Stimulated activated naive CD8-positive, alpha-beta T cell treated with anti-CD3 and anti-CD28 coated beads, Interleukin-15, amount 100 ng/mL, for 72 hours (primary cell): ENCODE data around the gene NEK5.

Experiments
- ATAC-seq: fragments of 150-1000 bp; cut with Tn5 transposase; 2 replicates; pipeline ENCODE4 v1.10.0; 2021; ENCODE audit warnings: mild to moderate bottlenecking, moderate library complexity
- DNase-seq, 2 donors: peaks; one replicate each; pipeline ENCODE4 v3.0.0; 2021 to 2022
- H3K27ac Mint-ChIP-seq, 2 donors: one replicate each; pipeline ENCODE4 v1.8.0; 2022; ENCODE audit warnings: mild to moderate bottlenecking in 2 of 2, mixed read lengths in 2 of 2, moderate library complexity in 2 of 2
- H3K27me3 Mint-ChIP-seq: one replicate; pipeline ENCODE4 v1.8.0; 2022; ENCODE audit warnings: mixed read lengths
- H3K4me1 Mint-ChIP-seq: one replicate; pipeline ENCODE4 v1.8.0; 2022; ENCODE audit warnings: mild to moderate bottlenecking, mixed read lengths
- H3K4me3 Mint-ChIP-seq, 2 donors: one replicate each; pipeline ENCODE4 v1.8.0; 2022; ENCODE audit warnings: mild to moderate bottlenecking in 2 of 2, mixed read lengths in 2 of 2, moderate library complexity in 1 of 2
- H3K9me3 Mint-ChIP-seq, 2 donors: one replicate each; pipeline ENCODE4 v1.8.0; 2022; ENCODE audit warnings: mixed read lengths in 2 of 2

The NEK5 gene

GRCh38 chr13:52159159-52159982, 30.5 kb upstream of the NEK5 start, which contains the start of gene NEK3:
NEK3 (minus strand) TSS chr13:52159597; CDS start chr13:52156191, 3,406 bp downstream.
- peak; percentile 79 for ATAC-seq
- Mint-ChIP-seq H3K27me3 (peaks cover 22% of the 10 kb centered on the region), H3K4me1 (peaks cover 37% of the 10 kb centered on the region), H3K9me3 (no peaks in the 10 kb centered on the region), H3K27ac (peak within 1 kb of the TSS; percentile 14 to 31), H3K4me3 (peak within 1 kb of the TSS; percentile 69 to 79)
- peak; percentile 52 to 58 for DNase-seq

GRCh38 chr13:52158629-52159158, 29.8 kb upstream of the NEK5 start:
- Mint-ChIP-seq H3K4me3 (peak overlapping the region; percentile 69 to 79), H3K9me3 (no peaks in the 10 kb centered on the region), H3K4me1 (peaks cover 37% of the 10 kb centered on the region), H3K27me3 (peaks cover 22% of the 10 kb centered on the region), H3K27ac (peak overlapping the region in 1 of 2 donors; percentile 14)
- DNase-seq (no peak), ATAC-seq (no peak)

- ATAC-seq = no peak
- peaks cover 22% of the 10 kb centered on the region for H3K4me1 Mint-ChIP-seq
- peaks cover 22% of the 10 kb centered on the region for H3K27me3 Mint-ChIP-seq
- H3K27ac Mint-ChIP-seq = no peak overlapping the region
- no peaks in the 10 kb centered on the region for H3K9me3 Mint-ChIP-seq
- no peak overlapping the region for H3K4me3 Mint-ChIP-seq
- no peak for DNase-seq
Measured at GRCh38 chr13:52156724-52157261, 27.9 kb upstream of the NEK5 start.

GRCh38 chr13:52155177-52155576, 26.3 kb upstream of the NEK5 start:
- DNase-seq = no peak
- no peaks in the 10 kb centered on the region for H3K9me3 Mint-ChIP-seq
- H3K27me3 Mint-ChIP-seq = peaks cover 21% of the 10 kb centered on the region
- no peak overlapping the region for H3K4me3 Mint-ChIP-seq
- ATAC-seq = no peak
- H3K4me1 Mint-ChIP-seq = peaks cover 16% of the 10 kb centered on the region
- H3K27ac Mint-ChIP-seq = no peak overlapping the region

GRCh38 chr13:52147225-52147624, 18.4 kb upstream of the NEK5 start:
- no peaks in the 10 kb centered on the region for H3K4me1 Mint-ChIP-seq
- no peak overlapping the region for H3K4me3 Mint-ChIP-seq
- DNase-seq (no peak), ATAC-seq (no peak)
- H3K27ac Mint-ChIP-seq = no peak overlapping the region
- H3K27me3 Mint-ChIP-seq = no peaks in the 10 kb centered on the region
- peaks cover 0 to 4% of the 10 kb centered on the region in 2 donors for H3K9me3 Mint-ChIP-seq

GRCh38 chr13:52141299-52141698, 12.4 kb upstream of the NEK5 start:
- DNase-seq (no peak), ATAC-seq (no peak)
- no peak overlapping the region for H3K4me3 Mint-ChIP-seq

GRCh38 chr13:52137489-52137888, 8.6 kb upstream of the NEK5 start:
- Mint-ChIP-seq H3K4me3 (no peak overlapping the region), H3K27me3 (no peaks in the 10 kb centered on the region), H3K4me1 (no peaks in the 10 kb centered on the region), H3K9me3 (no peaks in the 10 kb centered on the region), H3K27ac (peak overlapping the region in 1 of 2 donors; percentile 27)
- ATAC-seq (no peak), DNase-seq (no peak)

More at GRCh38 chr13:52141299-52141698, 12.4 kb upstream of the NEK5 start:
- Mint-ChIP-seq H3K27ac (no peak overlapping the region), H3K27me3 (no peaks in the 10 kb centered on the region), H3K9me3 (no peaks in the 10 kb centered on the region), H3K4me1 (no peaks in the 10 kb centered on the region)

GRCh38 chr13:52136763-52137162, 7.9 kb upstream of the NEK5 start:
- H3K9me3 Mint-ChIP-seq = no peaks in the 10 kb centered on the region

GRCh38 chr13:52130641-52131040, 1.8 kb upstream of the NEK5 start:
- H3K4me1 Mint-ChIP-seq = peaks cover 11% of the 10 kb centered on the region
- H3K4me3 Mint-ChIP-seq = no peak overlapping the region
- DNase-seq (no peak), ATAC-seq (no peak)
- no peak overlapping the region for H3K27ac Mint-ChIP-seq
- peaks cover 20% of the 10 kb centered on the region for H3K27me3 Mint-ChIP-seq
- H3K9me3 Mint-ChIP-seq = no peaks in the 10 kb centered on the region

More at GRCh38 chr13:52136763-52137162, 7.9 kb upstream of the NEK5 start:
- Mint-ChIP-seq H3K27me3 (no peaks in the 10 kb centered on the region), H3K27ac (no peak overlapping the region), H3K4me1 (no peaks in the 10 kb centered on the region), H3K4me3 (no peak overlapping the region)
- DNase-seq = no peak
- no peak for ATAC-seq

- no peaks in the 10 kb centered on the region for H3K9me3 Mint-ChIP-seq
- H3K4me3 Mint-ChIP-seq = peak overlapping the region; percentile 88 to 90
- ATAC-seq (peak; percentile 65), DNase-seq (peak; percentile 52 to 55)
- H3K27ac Mint-ChIP-seq = no peak overlapping the region
- peaks cover 11% of the 10 kb centered on the region for H3K4me1 Mint-ChIP-seq
- peaks cover 20% of the 10 kb centered on the region for H3K27me3 Mint-ChIP-seq
Measured at GRCh38 chr13:52127783-52128702, 830 bp downstream of the NEK5 start.

- peaks cover 20% of the 10 kb centered on the region for H3K27me3 Mint-ChIP-seq
- DNase-seq (no peak), ATAC-seq (peak; percentile 64)
- H3K27ac Mint-ChIP-seq = no peak overlapping the region
- peaks cover 11% of the 10 kb centered on the region for H3K4me1 Mint-ChIP-seq
- no peaks in the 10 kb centered on the region for H3K9me3 Mint-ChIP-seq
- no peak overlapping the region for H3K4me3 Mint-ChIP-seq
Measured at GRCh38 chr13:52127378-52127777, 1.5 kb downstream of the NEK5 start.

GRCh38 chr13:52125547-52125946, 3.3 kb downstream of the NEK5 start:
- DNase-seq (no peak), ATAC-seq (no peak)
- H3K9me3 Mint-ChIP-seq = no peaks in the 10 kb centered on the region
- no peak overlapping the region for H3K27ac Mint-ChIP-seq
- H3K4me1 Mint-ChIP-seq = peaks cover 11% of the 10 kb centered on the region
- H3K4me3 Mint-ChIP-seq = no peak overlapping the region
- peaks cover 12% of the 10 kb centered on the region for H3K27me3 Mint-ChIP-seq

- no peaks in the 10 kb centered on the region for H3K4me1 Mint-ChIP-seq
- H3K27ac Mint-ChIP-seq = peak overlapping the region in 1 of 2 donors; percentile 48
- no peak for ATAC-seq
- no peak for DNase-seq
- H3K4me3 Mint-ChIP-seq = no peak overlapping the region
- H3K9me3 Mint-ChIP-seq = no peaks in the 10 kb centered on the region
- peaks cover 20% of the 10 kb centered on the region for H3K27me3 Mint-ChIP-seq
Measured at GRCh38 chr13:52118595-52118994, 10.3 kb downstream of the NEK5 start.

- no peaks in the 10 kb centered on the region for H3K4me1 Mint-ChIP-seq
- peaks cover 22% of the 10 kb centered on the region for H3K27me3 Mint-ChIP-seq
- DNase-seq = no peak
- no peaks in the 10 kb centered on the region for H3K9me3 Mint-ChIP-seq
- no peak for ATAC-seq
- H3K4me3 Mint-ChIP-seq = no peak overlapping the region
- no peak overlapping the region for H3K27ac Mint-ChIP-seq
Measured at GRCh38 chr13:52118095-52118494, 10.8 kb downstream of the NEK5 start.

- no peak overlapping the region for H3K27ac Mint-ChIP-seq
- peaks cover 29% of the 10 kb centered on the region for H3K27me3 Mint-ChIP-seq
- H3K4me1 Mint-ChIP-seq = no peaks in the 10 kb centered on the region
- DNase-seq (no peak), ATAC-seq (no peak)
- H3K9me3 Mint-ChIP-seq = no peaks in the 10 kb centered on the region
- no peak overlapping the region for H3K4me3 Mint-ChIP-seq
Measured at GRCh38 chr13:52112591-52112990, 16.3 kb downstream of the NEK5 start.
